ENCODE data around the gene KRT5.

The KRT5 gene

GRCh38 chr12:52519826-52520662, at the start of gene KRT5:
Gene KRT5, minus strand, starts transcription at chr12:52520394. Its CDS starts 98 bp downstream, at chr12:52520296.
- peaks cover 17% of the 10 kb centered on the region for H3K27me3 ChIP-seq (ENCODE audit: control insufficient read depth, insufficient read depth, low read length)
- no peak within 1 kb of the TSS for H3K4me3 ChIP-seq (ENCODE audit: low read length)
- H3K4me1 ChIP-seq (ENCODE audit: control insufficient read depth, insufficient read depth, low read length), result peaks cover 19% of the 10 kb centered on the region
- H3K9ac ChIP-seq (ENCODE audit: low read length), result no peak within 1 kb of the TSS
- no peaks in the 10 kb centered on the region for H3K9me3 ChIP-seq (ENCODE audit: control insufficient read depth, low read length)
- no peaks in the 10 kb centered on the region for H3K36me3 ChIP-seq (ENCODE audit: control insufficient read depth, insufficient read depth, low read length)

- Histone ChIP-seq H3K9me3 (ENCODE audit: control insufficient read depth, low read length) (no peaks in the 10 kb centered on the region), H3K4me3 (ENCODE audit: low read length) (no peak overlapping the region), H3K36me3 (ENCODE audit: control insufficient read depth, insufficient read depth, low read length) (no peaks in the 10 kb centered on the region), H3K4me1 (ENCODE audit: control insufficient read depth, insufficient read depth, low read length) (no peaks in the 10 kb centered on the region), H3K9ac (ENCODE audit: low read length) (no peak overlapping the region), H3K27me3 (ENCODE audit: control insufficient read depth, insufficient read depth, low read length) (peaks cover 17% of the 10 kb centered on the region)
Observed at GRCh38 chr12:52568111-52568510, 47.9 kb upstream of the KRT5 start.

- Histone ChIP-seq H3K36me3 (ENCODE audit: control insufficient read depth, insufficient read depth, low read length) (no peaks in the 10 kb centered on the region), H3K4me1 (ENCODE audit: control insufficient read depth, insufficient read depth, low read length) (no peaks in the 10 kb centered on the region), H3K4me3 (ENCODE audit: low read length) (no peak overlapping the region), H3K9me3 (ENCODE audit: control insufficient read depth, low read length) (no peaks in the 10 kb centered on the region), H3K27me3 (ENCODE audit: control insufficient read depth, insufficient read depth, low read length) (peaks cover 17% of the 10 kb centered on the region), H3K9ac (ENCODE audit: low read length) (no peak overlapping the region)
Observed at GRCh38 chr12:52566847-52567291, 46.7 kb upstream of the KRT5 start.

GRCh38 chr12:52564582-52564981, 44.4 kb upstream of the KRT5 start:
- Histone ChIP-seq H3K9me3 (ENCODE audit: control insufficient read depth, low read length) (no peaks in the 10 kb centered on the region), H3K4me1 (ENCODE audit: control insufficient read depth, insufficient read depth, low read length) (no peaks in the 10 kb centered on the region), H3K4me3 (ENCODE audit: low read length) (no peak overlapping the region), H3K27me3 (ENCODE audit: control insufficient read depth, insufficient read depth, low read length) (peaks cover 17% of the 10 kb centered on the region), H3K36me3 (ENCODE audit: control insufficient read depth, insufficient read depth, low read length) (no peaks in the 10 kb centered on the region), H3K9ac (ENCODE audit: low read length) (no peak overlapping the region)

- H3K27me3 ChIP-seq (ENCODE audit: control insufficient read depth, insufficient read depth, low read length), result peaks cover 17% of the 10 kb centered on the region
- H3K9ac ChIP-seq (ENCODE audit: low read length), result no peak overlapping the region
- H3K36me3 ChIP-seq (ENCODE audit: control insufficient read depth, insufficient read depth, low read length), result no peaks in the 10 kb centered on the region
- no peaks in the 10 kb centered on the region for H3K9me3 ChIP-seq (ENCODE audit: control insufficient read depth, low read length)
- no peak overlapping the region for H3K4me3 ChIP-seq (ENCODE audit: low read length)
- H3K4me1 ChIP-seq (ENCODE audit: control insufficient read depth, insufficient read depth, low read length), result no peaks in the 10 kb centered on the region
Observed at GRCh38 chr12:52561880-52562449, 41.8 kb upstream of the KRT5 start.

GRCh38 chr12:52559979-52560378, 39.8 kb upstream of the KRT5 start:
- Histone ChIP-seq H3K4me1 (ENCODE audit: control insufficient read depth, insufficient read depth, low read length) (no peaks in the 10 kb centered on the region), H3K9me3 (ENCODE audit: control insufficient read depth, low read length) (no peaks in the 10 kb centered on the region), H3K4me3 (ENCODE audit: low read length) (no peak overlapping the region), H3K9ac (ENCODE audit: low read length) (no peak overlapping the region), H3K36me3 (ENCODE audit: control insufficient read depth, insufficient read depth, low read length) (no peaks in the 10 kb centered on the region), H3K27me3 (ENCODE audit: control insufficient read depth, insufficient read depth, low read length) (peaks cover 8% of the 10 kb centered on the region)

GRCh38 chr12:52558781-52559445, 38.7 kb upstream of the KRT5 start:
- H3K9ac ChIP-seq (ENCODE audit: low read length), result no peak overlapping the region
- peaks cover 8% of the 10 kb centered on the region for H3K27me3 ChIP-seq (ENCODE audit: control insufficient read depth, insufficient read depth, low read length)
- H3K9me3 ChIP-seq (ENCODE audit: control insufficient read depth, low read length), result no peaks in the 10 kb centered on the region
- no peaks in the 10 kb centered on the region for H3K36me3 ChIP-seq (ENCODE audit: control insufficient read depth, insufficient read depth, low read length)
- no peak overlapping the region for H3K4me3 ChIP-seq (ENCODE audit: low read length)
- H3K4me1 ChIP-seq (ENCODE audit: control insufficient read depth, insufficient read depth, low read length), result no peaks in the 10 kb centered on the region

- H3K9me3 ChIP-seq (ENCODE audit: control insufficient read depth, low read length), result no peaks in the 10 kb centered on the region
- no peak overlapping the region for H3K4me3 ChIP-seq (ENCODE audit: low read length)
- H3K27me3 ChIP-seq (ENCODE audit: control insufficient read depth, insufficient read depth, low read length), result peaks cover 8% of the 10 kb centered on the region
- H3K36me3 ChIP-seq (ENCODE audit: control insufficient read depth, insufficient read depth, low read length), result no peaks in the 10 kb centered on the region
- no peaks in the 10 kb centered on the region for H3K4me1 ChIP-seq (ENCODE audit: control insufficient read depth, insufficient read depth, low read length)
- no peak overlapping the region for H3K9ac ChIP-seq (ENCODE audit: low read length)
Observed at GRCh38 chr12:52557476-52557875, 37.3 kb upstream of the KRT5 start.

- Histone ChIP-seq H3K36me3 (ENCODE audit: control insufficient read depth, insufficient read depth, low read length) (no peaks in the 10 kb centered on the region), H3K9me3 (ENCODE audit: control insufficient read depth, low read length) (no peaks in the 10 kb centered on the region), H3K4me3 (ENCODE audit: low read length) (no peak overlapping the region), H3K9ac (ENCODE audit: low read length) (no peak overlapping the region), H3K27me3 (ENCODE audit: control insufficient read depth, insufficient read depth, low read length) (peaks cover 8% of the 10 kb centered on the region), H3K4me1 (ENCODE audit: control insufficient read depth, insufficient read depth, low read length) (no peaks in the 10 kb centered on the region)
Observed at GRCh38 chr12:52555577-52555976, 35.4 kb upstream of the KRT5 start.

GRCh38 chr12:52552681-52553195, 32.5 kb upstream of the KRT5 start, which contains the start of gene KRT71:
Gene KRT71, minus strand, starts transcription at chr12:52553145. Its CDS starts 68 bp downstream, at chr12:52553077.
- H3K9me3 ChIP-seq (ENCODE audit: control insufficient read depth, low read length), result no peaks in the 10 kb centered on the region
- no peaks in the 10 kb centered on the region for H3K4me1 ChIP-seq (ENCODE audit: control insufficient read depth, insufficient read depth, low read length)
- no peak within 1 kb of the TSS for H3K9ac ChIP-seq (ENCODE audit: low read length)
- H3K27me3 ChIP-seq (ENCODE audit: control insufficient read depth, insufficient read depth, low read length), result no peaks in the 10 kb centered on the region
- no peak within 1 kb of the TSS for H3K4me3 ChIP-seq (ENCODE audit: low read length)
- no peaks in the 10 kb centered on the region for H3K36me3 ChIP-seq (ENCODE audit: control insufficient read depth, insufficient read depth, low read length)

- H3K27me3 ChIP-seq (ENCODE audit: control insufficient read depth, insufficient read depth, low read length), result no peaks in the 10 kb centered on the region
- no peak overlapping the region for H3K4me3 ChIP-seq (ENCODE audit: low read length)
- no peaks in the 10 kb centered on the region for H3K36me3 ChIP-seq (ENCODE audit: control insufficient read depth, insufficient read depth, low read length)
- no peak overlapping the region for H3K9ac ChIP-seq (ENCODE audit: low read length)
- no peaks in the 10 kb centered on the region for H3K4me1 ChIP-seq (ENCODE audit: control insufficient read depth, insufficient read depth, low read length)
- H3K9me3 ChIP-seq (ENCODE audit: control insufficient read depth, low read length), result no peaks in the 10 kb centered on the region
Observed at GRCh38 chr12:52552055-52552454, 31.9 kb upstream of the KRT5 start.

Data from mucosa of stomach (tissue), 1 donor.